ENCODE measurements around the gene RUFY1.

DNA sequence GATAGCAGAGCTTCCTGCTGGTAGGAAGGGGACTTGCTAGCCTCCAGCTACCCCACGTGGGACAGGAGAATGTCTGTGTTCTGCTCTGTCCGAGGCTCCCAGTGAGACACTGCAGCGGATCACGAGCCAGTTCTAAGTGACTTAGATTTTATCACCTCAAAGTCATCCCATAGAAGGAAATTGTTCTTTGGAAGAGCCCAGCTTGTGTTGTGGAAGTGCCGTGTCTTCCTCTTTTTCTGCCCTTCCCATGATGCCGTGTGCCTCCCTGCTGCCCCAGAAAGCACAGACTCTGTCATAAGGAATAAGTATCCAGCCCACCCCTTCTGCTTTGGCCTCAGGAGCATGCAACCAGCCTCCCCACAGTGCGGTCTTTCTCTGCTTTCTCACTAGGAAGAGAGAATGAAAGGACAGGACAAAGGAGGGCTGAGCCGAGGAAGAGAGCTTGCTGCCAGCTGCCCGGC lies 35.6 kb downstream of the RUFY1 start:
- TF ChIP-seq, protein P1, sequence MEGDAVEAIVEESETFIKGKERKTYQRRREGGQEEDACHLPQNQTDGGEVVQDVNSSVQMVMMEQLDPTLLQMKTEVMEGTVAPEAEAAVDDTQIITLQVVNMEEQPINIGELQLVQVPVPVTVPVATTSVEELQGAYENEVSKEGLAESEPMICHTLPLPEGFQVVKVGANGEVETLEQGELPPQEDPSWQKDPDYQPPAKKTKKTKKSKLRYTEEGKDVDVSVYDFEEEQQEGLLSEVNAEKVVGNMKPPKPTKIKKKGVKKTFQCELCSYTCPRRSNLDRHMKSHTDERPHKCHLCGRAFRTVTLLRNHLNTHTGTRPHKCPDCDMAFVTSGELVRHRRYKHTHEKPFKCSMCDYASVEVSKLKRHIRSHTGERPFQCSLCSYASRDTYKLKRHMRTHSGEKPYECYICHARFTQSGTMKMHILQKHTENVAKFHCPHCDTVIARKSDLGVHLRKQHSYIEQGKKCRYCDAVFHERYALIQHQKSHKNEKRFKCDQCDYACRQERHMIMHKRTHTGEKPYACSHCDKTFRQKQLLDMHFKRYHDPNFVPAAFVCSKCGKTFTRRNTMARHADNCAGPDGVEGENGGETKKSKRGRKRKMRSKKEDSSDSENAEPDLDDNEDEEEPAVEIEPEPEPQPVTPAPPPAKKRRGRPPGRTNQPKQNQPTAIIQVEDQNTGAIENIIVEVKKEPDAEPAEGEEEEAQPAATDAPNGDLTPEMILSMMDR (conservative IDR thresholded peaks at IDR 0.05; ENCODE audit: low read depth, low read length) = no peak
- no peak for TF ChIP-seq EZH2 (IDR thresholded peaks at IDR 0.05; ENCODE audit: borderline replicate concordance, low read depth, low read length, poor library complexity, severe bottlenecking)

Data from A673 (cell line).